Measurements from ENCODE around the gene UNC80.

GRCh38 chr2:210003359-210003758 lies 231.7 kb downstream of the UNC80 start:
- TF ChIP-seq EZH2 (IDR thresholded peaks at IDR 0.05; ENCODE audit: borderline replicate concordance) (no peak), CTCF (IDR thresholded peaks at IDR 0.05; ENCODE audit: poor library complexity) (no peak)

Measured in hepatocyte (in vitro differentiated cells).